ENCODE results near the gene CTSH.

CTSH gene

GRCh38 chr15:78944669-78945407 is at the start of gene CTSH:
TSS of gene CTSH (minus strand) at chr15:78945046. CDS start at chr15:78944981, 65 bp downstream.
- DNase-seq = peak; percentile 81

- DNase-seq = no peak
Observed at GRCh38 chr15:78993931-78994530, 49.2 kb upstream of the CTSH start.

GRCh38 chr15:78993257-78993930 is 48.5 kb upstream of the CTSH start:
- DNase-seq = no peak

- DNase-seq = no peak
Observed at GRCh38 chr15:78992416-78993256, 47.8 kb upstream of the CTSH start.

GRCh38 chr15:78991879-78992278 is 47.0 kb upstream of the CTSH start:
- DNase-seq = no peak

GRCh38 chr15:78991476-78991875 is 46.6 kb upstream of the CTSH start:
- DNase-seq = no peak

GRCh38 chr15:78990278-78990677 is 45.4 kb upstream of the CTSH start:
- no peak for DNase-seq

GRCh38 chr15:78989701-78990240 is 44.9 kb upstream of the CTSH start:
- DNase-seq = no peak

GRCh38 chr15:78988361-78988911 is 43.6 kb upstream of the CTSH start:
- peak; percentile 74 for DNase-seq

- DNase-seq = no peak
Observed at GRCh38 chr15:78987556-78988360, 42.9 kb upstream of the CTSH start.

GRCh38 chr15:78985859-78986475 is 41.1 kb upstream of the CTSH start:
- DNase-seq = no peak

- no peak for DNase-seq
Observed at GRCh38 chr15:78984041-78984440, 39.2 kb upstream of the CTSH start.

GRCh38 chr15:78983146-78983918 is 38.5 kb upstream of the CTSH start:
- no peak for DNase-seq

GRCh38 chr15:78982736-78983135 is 37.9 kb upstream of the CTSH start:
- no peak for DNase-seq

GRCh38 chr15:78981532-78982313 is 36.9 kb upstream of the CTSH start:
- no peak for DNase-seq

GRCh38 chr15:78979456-78980320 is 34.8 kb upstream of the CTSH start:
- no peak for DNase-seq

GRCh38 chr15:78978601-78979179 is 33.8 kb upstream of the CTSH start:
- no peak for DNase-seq

Measured in CD4-positive, alpha-beta T cell treated with Interleukin-15 for 1 hour (primary cell).